Lower leg skin (tissue), 4 donors: Measurements from ENCODE around the gene DNASE1L1. TPM values are rescaled to one million over a fixed set of nuclear protein-coding genes. Genes with fewer than 3 reads are reported as not detected.
A peak's percentile ranks its signal among the peaks of the same experiment; 100 is the strongest.

ENCODE experiments used
- DNase-seq, 2 donors: peaks; one replicate each; pipeline ENCODE4 v3.0.0-alpha.2; 2019; ENCODE audit warnings: low spot score in 2 of 2
- H3K4me3 ChIP-seq: fragments of 200-600 bp; sonication (generic); 2 replicates; pipeline ENCODE4 v1.5.1; 2017; ENCODE audit warnings: mild to moderate bottlenecking, low read depth; ENCODE audit not compliant: poor library complexity, severe bottlenecking
- POLR2A ChIP-seq, 2 donors: fragments of 450-650 bp; IDR thresholded peaks; one replicate each; pipeline ENCODE4 v1.6.1; 2016 to 2017; ENCODE audit warnings: antibody characterized with exemption in 2 of 2, mild to moderate bottlenecking in 1 of 2, moderate library complexity in 1 of 2
- WGBS, 2 donors: methylation state at CpG; one replicate each; pipeline ENCODE4 v1.1.5; 2018; 5-methylcytosine and 5-hydroxymethylcytosine counted together
- intact Hi-C: fragments of 100-400 bp; cut with DNase I; formaldehyde crosslinking; loops from one replicate; pipeline ENCODE4 v1.15.0; 2023; ENCODE audit warnings: low total_unique reads
- total RNA-seq, 4 donors: library from RNA; depleted of rRNA; stranded (reverse); fragments of >200 nt; gene quantifications; one replicate each; pipeline ENCODE4 v1.1.0, GENCODE V29; 2016
- TF ChIP-seq, protein P1 (sequence below), 3 donors: fragments of 450-650 bp; IDR thresholded peaks; one replicate each; pipeline ENCODE4 v1.5.1; 2016; ENCODE audit warnings: antibody characterized with exemption in 3 of 3, mild to moderate bottlenecking in 3 of 3, moderate library complexity in 2 of 3

The DNASE1L1 gene
- total RNA-seq, 4 donors from 2014 or later: 10.5 to 28.5 (median 16.9) TPM

- TF ChIP-seq, protein P1, sequence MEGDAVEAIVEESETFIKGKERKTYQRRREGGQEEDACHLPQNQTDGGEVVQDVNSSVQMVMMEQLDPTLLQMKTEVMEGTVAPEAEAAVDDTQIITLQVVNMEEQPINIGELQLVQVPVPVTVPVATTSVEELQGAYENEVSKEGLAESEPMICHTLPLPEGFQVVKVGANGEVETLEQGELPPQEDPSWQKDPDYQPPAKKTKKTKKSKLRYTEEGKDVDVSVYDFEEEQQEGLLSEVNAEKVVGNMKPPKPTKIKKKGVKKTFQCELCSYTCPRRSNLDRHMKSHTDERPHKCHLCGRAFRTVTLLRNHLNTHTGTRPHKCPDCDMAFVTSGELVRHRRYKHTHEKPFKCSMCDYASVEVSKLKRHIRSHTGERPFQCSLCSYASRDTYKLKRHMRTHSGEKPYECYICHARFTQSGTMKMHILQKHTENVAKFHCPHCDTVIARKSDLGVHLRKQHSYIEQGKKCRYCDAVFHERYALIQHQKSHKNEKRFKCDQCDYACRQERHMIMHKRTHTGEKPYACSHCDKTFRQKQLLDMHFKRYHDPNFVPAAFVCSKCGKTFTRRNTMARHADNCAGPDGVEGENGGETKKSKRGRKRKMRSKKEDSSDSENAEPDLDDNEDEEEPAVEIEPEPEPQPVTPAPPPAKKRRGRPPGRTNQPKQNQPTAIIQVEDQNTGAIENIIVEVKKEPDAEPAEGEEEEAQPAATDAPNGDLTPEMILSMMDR (IDR thresholded peaks at IDR 0.05): no peak
- TF ChIP-seq POLR2A (IDR thresholded peaks at IDR 0.05): no peak
- 75 to 82% methylated on average over 8 to 11 of the region's 11 CpGs for WGBS, 2 donors
- H3K4me3 ChIP-seq: no peak overlapping the region
- intact Hi-C loops: no loop called here
- no peak for DNase-seq
Observed at GRCh38 chrX:154382483-154383069, 26.5 kb downstream of the DNASE1L1 start.

GRCh38 chrX:154381271-154381670 lies 27.8 kb downstream of the DNASE1L1 start:
- intact Hi-C loops: no loop called here
- DNase-seq: no peak
- WGBS, 2 donors: 70 to 74% methylated on average over 5 to 6 of the region's 6 CpGs
- TF ChIP-seq, protein P1 (IDR thresholded peaks at IDR 0.05): no peak
- no peak for TF ChIP-seq POLR2A (IDR thresholded peaks at IDR 0.05)
- no peak overlapping the region for H3K4me3 ChIP-seq

GRCh38 chrX:154380787-154381186 lies 28.3 kb downstream of the DNASE1L1 start:
- TF ChIP-seq, protein P1 (IDR thresholded peaks at IDR 0.05): no peak
- no peak for TF ChIP-seq POLR2A (IDR thresholded peaks at IDR 0.05)
- DNase-seq: no peak
- intact Hi-C loops: no loop called here
- WGBS, 2 donors: 74 to 79% methylated on average over 14 of the region's 14 CpGs
- no peak overlapping the region for H3K4me3 ChIP-seq

DNA sequence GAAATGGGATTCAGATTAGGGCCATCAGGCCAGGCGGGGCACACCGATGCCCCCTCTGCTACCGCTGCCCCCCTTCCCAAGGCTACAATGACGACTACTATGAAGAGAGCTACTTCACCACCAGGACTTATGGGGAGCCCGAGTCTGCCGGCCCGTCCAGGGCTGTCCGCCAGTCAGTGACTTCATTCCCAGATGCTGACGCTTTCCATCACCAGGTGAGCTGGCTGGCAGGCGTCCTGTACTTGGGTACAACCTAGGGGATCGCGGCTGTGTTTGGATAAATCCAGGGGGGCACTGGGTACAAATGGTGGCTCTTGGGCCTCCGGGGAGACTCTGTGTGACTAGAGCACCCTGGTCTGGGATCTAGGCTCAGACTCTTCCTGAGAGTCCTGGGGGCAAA lies 28.9 kb downstream of the DNASE1L1 start:
- WGBS, 2 donors: 49 to 66% methylated on average over 6 to 13 of the region's 13 CpGs
- TF ChIP-seq, protein P1 (IDR thresholded peaks at IDR 0.05): no peak
- no peak for TF ChIP-seq POLR2A (IDR thresholded peaks at IDR 0.05)
- intact Hi-C loops: no loop called here
- DNase-seq: no peak
- H3K4me3 ChIP-seq: peak overlapping the region; percentile 66

DNA sequence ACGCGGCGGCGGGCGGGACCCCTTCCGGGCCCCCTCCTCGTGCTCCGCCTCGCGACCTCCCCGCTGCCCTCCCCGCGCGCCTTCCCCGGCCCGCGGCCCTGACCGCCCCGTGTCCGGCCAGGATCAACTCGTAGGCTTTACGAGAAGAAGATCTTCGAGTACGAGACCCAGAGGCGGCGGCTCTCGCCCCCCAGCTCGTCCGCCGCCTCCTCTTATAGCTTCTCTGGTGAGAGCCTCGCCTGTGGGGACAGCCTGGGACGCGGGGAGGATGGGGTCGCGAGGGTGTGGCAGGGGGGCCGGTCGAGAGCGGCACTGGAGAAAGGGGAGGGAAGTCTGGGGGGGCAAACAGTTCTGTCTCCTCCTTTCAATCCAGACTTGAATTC lies 29.5 kb downstream of the DNASE1L1 start:
- H3K4me3 ChIP-seq: peak overlapping the region; percentile 66
- 0 to 34% methylated on average over 12 to 38 of the region's 38 CpGs for WGBS, 2 donors
- no peak for TF ChIP-seq POLR2A (IDR thresholded peaks at IDR 0.05)
- TF ChIP-seq, protein P1 (IDR thresholded peaks at IDR 0.05): no peak
- intact Hi-C loops: no loop called here
- DNase-seq: no peak
